Body of pancreas (tissue), 4 donors: ENCODE results near the gene EDNRA. TPM values are rescaled to one million over a fixed set of nuclear protein-coding genes. Genes with fewer than 3 reads are reported as not detected.

Experiments used
- ATAC-seq: fragments of 150-250 bp; one replicate; pipeline ENCODE4 v1.9.1; 2016
- DNase-seq, 4 donors: peaks; one replicate each; pipeline ENCODE4 v3.0.0-alpha.2; 2019
- H3K27ac ChIP-seq, 4 donors: fragments of 200-600 bp; sonication (generic); 1 replicate in 3 of 4; 2 replicates in 1 of 4; pipeline versions ENCODE4 v1.5.1 to v1.6.1; 2016 to 2019; ENCODE audit warnings: mild to moderate bottlenecking in 1 of 4, mixed read lengths in 1 of 4, moderate library complexity in 1 of 4
- H3K27me3 ChIP-seq, 2 donors: fragments of 200-600 bp; sonication (generic); one replicate each; pipeline ENCODE4 v1.6.0; 2016; ENCODE audit warnings: mild to moderate bottlenecking in 1 of 2
- H3K36me3 ChIP-seq, 2 donors: fragments of 200-600 bp; sonication (generic); replicated peaks in 1 of 2; 2 replicates each; pipeline ENCODE4 v1.5.1; 2016; ENCODE audit warnings: low read depth in 2 of 2; ENCODE audit not compliant: insufficient read depth in 1 of 2
- H3K4me1 ChIP-seq: fragments of 200-600 bp; sonication (generic); one replicate; pipeline ENCODE4 v1.6.0; 2016
- H3K4me3 ChIP-seq, 2 donors: fragments of 200-600 bp; sonication (generic); 1 replicate in 1 of 2; 2 replicates in 1 of 2; pipeline ENCODE4 v1.5.1; 2016 to 2019
- H3K9me3 ChIP-seq, 3 donors: fragments of 200-600 bp; sonication (generic); 1 replicate in 2 of 3; 2 replicates in 1 of 3; pipeline ENCODE4 v1.5.1; 2016
- POLR2A ChIP-seq, 3 donors: fragments of 450-650 bp; IDR thresholded peaks; one replicate each; pipeline ENCODE4 v1.6.1; 2016; ENCODE audit warnings: antibody characterized with exemption in 3 of 3, mild to moderate bottlenecking in 2 of 3
- WGBS, 2 donors: methylation state at CpG; one replicate each; pipeline ENCODE4 v1.1.5; 2017; 5-methylcytosine and 5-hydroxymethylcytosine counted together
- intact Hi-C: fragments of 100-400 bp; cut with DNase I; formaldehyde crosslinking; loops from one replicate; pipeline ENCODE4 v1.15.1; 2023
- total RNA-seq, 2 donors: library from RNA; depleted of rRNA; stranded (reverse); fragments of >200 nt; gene quantifications; one replicate each; pipeline ENCODE4 v1.1.0, GENCODE V29; 2016
- TF ChIP-seq, protein P1 (sequence below), 7 experiments: fragments of 450-650 bp in 4 of 7; fragments of 200-600 bp in 3 of 7; sonication (generic) in 3 of 7; IDR thresholded peaks; one replicate each; pipeline ENCODE4 v1.5.1; 2016 to 2019; ENCODE audit warnings: antibody characterized with exemption in 7 of 7

EDNRA gene
- total RNA-seq, 2 donors from 2014 or later: 1.3 TPM

DNA sequence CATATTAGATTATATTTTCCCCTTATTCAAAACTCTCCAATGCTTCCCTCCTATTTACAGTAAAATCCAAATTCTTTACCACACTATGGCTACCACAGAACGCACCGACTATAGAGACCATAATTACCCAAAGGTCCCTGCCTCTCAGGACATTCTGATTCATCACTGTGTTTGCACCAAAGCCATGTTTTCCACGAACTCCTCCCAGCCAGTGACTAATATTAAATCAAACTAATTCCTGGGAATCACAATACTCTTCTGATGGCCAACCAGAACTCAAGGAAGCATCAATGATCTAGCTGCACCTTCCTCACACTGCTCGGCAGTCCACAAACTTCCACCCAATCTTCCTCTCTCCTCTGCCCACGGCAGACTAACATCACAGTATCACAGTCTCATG lies 24.2 kb upstream of the EDNRA start:
- intact Hi-C loops: no loop called here
- Histone ChIP-seq H3K4me3 (no peak overlapping the region), H3K27ac (no peak overlapping the region), H3K4me1 (no peaks in the 10 kb centered on the region), H3K36me3 (no peaks in the 10 kb centered on the region), H3K9me3 (no peaks in the 10 kb centered on the region), H3K27me3 (no peaks in the 10 kb centered on the region)
- WGBS, 2 donors: 59 to 77% methylated on average over 5 of the region's 5 CpGs
- TF ChIP-seq POLR2A (IDR thresholded peaks at IDR 0.05): no peak
- TF ChIP-seq, protein P1, sequence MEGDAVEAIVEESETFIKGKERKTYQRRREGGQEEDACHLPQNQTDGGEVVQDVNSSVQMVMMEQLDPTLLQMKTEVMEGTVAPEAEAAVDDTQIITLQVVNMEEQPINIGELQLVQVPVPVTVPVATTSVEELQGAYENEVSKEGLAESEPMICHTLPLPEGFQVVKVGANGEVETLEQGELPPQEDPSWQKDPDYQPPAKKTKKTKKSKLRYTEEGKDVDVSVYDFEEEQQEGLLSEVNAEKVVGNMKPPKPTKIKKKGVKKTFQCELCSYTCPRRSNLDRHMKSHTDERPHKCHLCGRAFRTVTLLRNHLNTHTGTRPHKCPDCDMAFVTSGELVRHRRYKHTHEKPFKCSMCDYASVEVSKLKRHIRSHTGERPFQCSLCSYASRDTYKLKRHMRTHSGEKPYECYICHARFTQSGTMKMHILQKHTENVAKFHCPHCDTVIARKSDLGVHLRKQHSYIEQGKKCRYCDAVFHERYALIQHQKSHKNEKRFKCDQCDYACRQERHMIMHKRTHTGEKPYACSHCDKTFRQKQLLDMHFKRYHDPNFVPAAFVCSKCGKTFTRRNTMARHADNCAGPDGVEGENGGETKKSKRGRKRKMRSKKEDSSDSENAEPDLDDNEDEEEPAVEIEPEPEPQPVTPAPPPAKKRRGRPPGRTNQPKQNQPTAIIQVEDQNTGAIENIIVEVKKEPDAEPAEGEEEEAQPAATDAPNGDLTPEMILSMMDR (IDR thresholded peaks at IDR 0.05): no peak
- no peak for ATAC-seq
- DNase-seq: no peak

DNA sequence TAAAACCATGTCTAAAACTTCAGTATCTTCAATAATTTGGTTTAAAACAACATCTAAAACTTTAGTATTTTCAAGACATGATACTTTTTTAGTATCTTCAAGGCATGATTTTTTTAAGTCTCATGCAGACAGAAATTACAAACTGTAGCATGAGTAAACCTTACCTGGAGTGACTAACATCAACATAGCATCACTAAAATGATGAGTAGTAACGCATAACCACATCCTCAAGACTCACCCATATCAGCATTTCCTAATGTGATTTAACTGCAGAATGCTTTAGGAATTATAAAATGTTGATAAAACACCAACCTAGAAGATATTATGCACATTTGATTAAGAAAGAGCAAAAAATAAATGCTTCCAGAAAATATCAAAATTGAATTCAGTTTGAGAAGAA lies 19.7 kb upstream of the EDNRA start:
- intact Hi-C loops: no loop called here
- no peaks in the 10 kb centered on the region for H3K4me1 ChIP-seq
- H3K4me3 ChIP-seq: no peak overlapping the region
- H3K27ac ChIP-seq: no peak overlapping the region
- H3K36me3 ChIP-seq: no peaks in the 10 kb centered on the region
- no peaks in the 10 kb centered on the region for H3K27me3 ChIP-seq
- no peaks in the 10 kb centered on the region for H3K9me3 ChIP-seq
- 76 to 91% methylated on average over 1 of the region's 1 CpG for WGBS, 2 donors
- TF ChIP-seq, protein P1 (IDR thresholded peaks at IDR 0.05): no peak
- no peak for TF ChIP-seq POLR2A (IDR thresholded peaks at IDR 0.05)
- DNase-seq: no peak
- ATAC-seq: no peak

DNA sequence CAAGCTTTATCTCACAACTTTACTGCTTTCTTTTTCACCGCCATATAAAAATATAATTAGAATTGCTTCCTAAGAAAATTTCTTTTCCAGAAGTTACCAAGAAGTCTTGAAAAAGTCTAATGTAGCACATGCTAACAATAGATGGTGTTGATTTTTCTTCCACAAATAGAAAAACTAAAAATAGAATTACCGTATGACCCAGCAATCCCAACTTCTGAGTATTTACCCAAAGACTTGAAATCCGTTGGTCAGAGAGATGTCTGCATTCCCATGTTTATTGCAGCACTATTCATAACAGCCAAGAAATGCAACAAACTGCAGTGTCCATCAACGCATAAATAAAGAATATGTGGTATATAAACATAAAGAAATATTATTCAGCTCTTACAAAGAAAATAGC lies 17.8 kb upstream of the EDNRA start:
- Histone ChIP-seq H3K4me1 (no peaks in the 10 kb centered on the region), H3K27me3 (no peaks in the 10 kb centered on the region), H3K4me3 (no peak overlapping the region), H3K27ac (no peak overlapping the region), H3K9me3 (no peaks in the 10 kb centered on the region), H3K36me3 (no peaks in the 10 kb centered on the region)
- ATAC-seq: no peak
- DNase-seq: no peak
- WGBS, 2 donors: 58 to 61% methylated on average over 4 of the region's 4 CpGs
- TF ChIP-seq POLR2A (IDR thresholded peaks at IDR 0.05): no peak
- TF ChIP-seq, protein P1 (IDR thresholded peaks at IDR 0.05): no peak
- intact Hi-C loops: no loop called here

DNA sequence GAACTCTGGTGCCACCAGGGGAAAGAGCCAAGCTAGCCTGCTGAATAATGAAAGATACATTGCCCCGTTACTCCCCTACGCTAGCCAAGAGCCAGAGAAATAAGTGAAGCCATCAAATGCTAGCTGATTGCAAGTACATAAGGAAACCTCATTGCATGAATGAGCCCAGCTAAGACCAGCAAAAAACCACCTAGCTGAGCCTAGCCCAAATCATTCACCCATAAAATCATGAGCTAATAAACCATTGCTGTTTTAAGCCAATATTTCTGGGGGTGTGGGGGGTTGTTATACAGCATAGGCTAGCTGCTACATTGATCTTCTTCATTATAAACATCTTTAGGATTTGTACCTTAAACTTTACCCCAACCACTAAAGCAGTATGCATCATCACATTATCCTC lies 15.4 kb upstream of the EDNRA start:
- DNase-seq: no peak
- ATAC-seq: no peak
- Histone ChIP-seq H3K36me3 (no peaks in the 10 kb centered on the region), H3K9me3 (no peaks in the 10 kb centered on the region), H3K27me3 (no peaks in the 10 kb centered on the region), H3K4me1 (no peaks in the 10 kb centered on the region), H3K4me3 (no peak overlapping the region), H3K27ac (no peak overlapping the region)
- no peak for TF ChIP-seq POLR2A (IDR thresholded peaks at IDR 0.05)
- TF ChIP-seq, protein P1 (IDR thresholded peaks at IDR 0.05): no peak
- intact Hi-C loops: no loop called here
- 72 to 81% methylated on average over 2 of the region's 2 CpGs for WGBS, 2 donors

DNA sequence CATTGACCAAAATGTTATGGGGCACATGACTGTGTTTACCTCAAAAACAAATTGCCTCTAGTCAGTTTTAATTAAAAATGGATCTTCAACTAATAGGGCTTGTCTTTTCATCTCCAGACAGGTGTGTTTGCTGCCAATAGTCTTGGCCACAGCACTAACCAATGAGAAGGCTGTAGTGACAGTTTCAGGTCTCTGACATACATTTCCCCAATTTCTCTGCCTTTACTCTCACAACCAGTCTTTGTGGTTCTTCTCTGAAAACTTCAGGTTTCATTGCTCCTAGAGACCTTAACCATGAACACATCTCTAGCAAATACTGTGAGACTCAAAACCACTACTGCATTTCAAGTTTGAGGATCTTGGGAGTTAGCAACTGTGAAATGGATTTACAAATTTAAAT lies 3.5 kb upstream of the EDNRA start:
- TF ChIP-seq, protein P1 (IDR thresholded peaks at IDR 0.05): no peak
- no peak for TF ChIP-seq POLR2A (IDR thresholded peaks at IDR 0.05)
- no peak overlapping the region for H3K27ac ChIP-seq
- ATAC-seq: no peak
- no peak overlapping the region for H3K4me3 ChIP-seq
- peaks cover 6% of the 10 kb centered on the region for H3K4me1 ChIP-seq
- intact Hi-C loops: no loop called here
- H3K9me3 ChIP-seq: no peaks in the 10 kb centered on the region
- no peak for DNase-seq
- no peaks in the 10 kb centered on the region for H3K27me3 ChIP-seq
- no peaks in the 10 kb centered on the region for H3K36me3 ChIP-seq
